ENCODE measurements around the gene ZBTB16.

DNA sequence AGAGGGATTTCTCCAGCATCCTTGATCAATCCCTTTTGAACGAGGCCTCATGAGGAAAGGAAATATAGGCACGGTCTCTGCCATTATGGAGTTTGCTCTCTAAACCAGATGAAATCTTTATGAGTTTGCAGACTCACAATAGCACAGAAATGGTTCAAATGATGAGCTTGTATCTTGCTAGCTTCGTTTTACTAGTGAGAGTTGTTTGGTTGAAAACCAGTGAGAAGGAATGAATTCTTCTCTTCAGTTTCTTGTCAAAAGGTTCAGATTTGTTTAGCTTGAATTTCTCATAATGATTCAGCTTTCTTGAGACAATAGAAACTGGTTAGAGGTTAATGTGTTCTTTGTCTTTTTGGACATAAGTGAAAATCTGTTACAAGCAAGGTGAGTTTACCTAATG lies 92.7 kb downstream of the ZBTB16 start:
- TF ChIP-seq, protein P1, sequence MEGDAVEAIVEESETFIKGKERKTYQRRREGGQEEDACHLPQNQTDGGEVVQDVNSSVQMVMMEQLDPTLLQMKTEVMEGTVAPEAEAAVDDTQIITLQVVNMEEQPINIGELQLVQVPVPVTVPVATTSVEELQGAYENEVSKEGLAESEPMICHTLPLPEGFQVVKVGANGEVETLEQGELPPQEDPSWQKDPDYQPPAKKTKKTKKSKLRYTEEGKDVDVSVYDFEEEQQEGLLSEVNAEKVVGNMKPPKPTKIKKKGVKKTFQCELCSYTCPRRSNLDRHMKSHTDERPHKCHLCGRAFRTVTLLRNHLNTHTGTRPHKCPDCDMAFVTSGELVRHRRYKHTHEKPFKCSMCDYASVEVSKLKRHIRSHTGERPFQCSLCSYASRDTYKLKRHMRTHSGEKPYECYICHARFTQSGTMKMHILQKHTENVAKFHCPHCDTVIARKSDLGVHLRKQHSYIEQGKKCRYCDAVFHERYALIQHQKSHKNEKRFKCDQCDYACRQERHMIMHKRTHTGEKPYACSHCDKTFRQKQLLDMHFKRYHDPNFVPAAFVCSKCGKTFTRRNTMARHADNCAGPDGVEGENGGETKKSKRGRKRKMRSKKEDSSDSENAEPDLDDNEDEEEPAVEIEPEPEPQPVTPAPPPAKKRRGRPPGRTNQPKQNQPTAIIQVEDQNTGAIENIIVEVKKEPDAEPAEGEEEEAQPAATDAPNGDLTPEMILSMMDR (IDR thresholded peaks at IDR 0.05; ENCODE audit: extremely low read depth in 1 of 2, insufficient read depth in 1 of 2, low read depth in 1 of 2, low read length in 2 of 2): no peak
- TF ChIP-seq MYC (IDR thresholded peaks at IDR 0.05; ENCODE audit: low read depth, low read length) (no peak), JUN (IDR thresholded peaks at IDR 0.05; ENCODE audit: borderline replicate concordance, insufficient read depth, insufficient read length, low read depth) (no peak), POLR2A (IDR thresholded peaks at IDR 0.05; ENCODE audit: low read depth, low read length) (no peak), POLR2AphosphoS5 (IDR thresholded peaks at IDR 0.05; ENCODE audit: insufficient read depth, low read depth, low read length) (no peak), EZH2 (IDR thresholded peaks at IDR 0.05; ENCODE audit: borderline replicate concordance, low read depth, low read length, severe bottlenecking) (no peak), GATA2 (IDR thresholded peaks at IDR 0.05; ENCODE audit: insufficient read depth, insufficient read length, low read depth, low read length) (no peak)
- TF ChIP-seq, protein P2, sequence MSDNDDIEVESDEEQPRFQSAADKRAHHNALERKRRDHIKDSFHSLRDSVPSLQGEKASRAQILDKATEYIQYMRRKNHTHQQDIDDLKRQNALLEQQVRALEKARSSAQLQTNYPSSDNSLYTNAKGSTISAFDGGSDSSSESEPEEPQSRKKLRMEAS (IDR thresholded peaks at IDR 0.05; ENCODE audit: insufficient read depth, insufficient read length): no peak

All from endothelial cell of umbilical vein (primary cell).